H9 (cell line): ENCODE data around the gene CNNM3. TPM values are rescaled to one million over a fixed set of nuclear protein-coding genes. Genes with fewer than 3 reads are reported as not detected.

Experiments used
- DNase-seq: peaks from one replicate; pipeline ENCODE4 v3.0.0-alpha.2; 2017
- H2AFZ ChIP-seq: one replicate; pipeline ENCODE4 v1.6.1; 2013; ENCODE audit warnings: mild to moderate bottlenecking, low read length, control low read depth, moderate library complexity
- H2AK5ac ChIP-seq: 2 replicates; pipeline ENCODE4 v1.6.1; 2013; ENCODE audit warnings: low read length, control low read depth, mixed read lengths; ENCODE audit not compliant: insufficient read length
- H2BK120ac ChIP-seq: one replicate; pipeline ENCODE4 v1.6.1; 2013; ENCODE audit warnings: low read depth, mild to moderate bottlenecking, low read length, control low read depth, inconsistent platforms; ENCODE audit not compliant: poor library complexity, severe bottlenecking
- H2BK12ac ChIP-seq: 2 replicates; pipeline ENCODE4 v1.6.1; 2013; ENCODE audit warnings: low read length, control low read depth, mixed read lengths, low read depth; ENCODE audit not compliant: insufficient read length
- H2BK15ac ChIP-seq: 2 replicates; pipeline ENCODE4 v1.6.1; 2013; ENCODE audit warnings: low read depth, low read length, control low read depth
- H2BK20ac ChIP-seq: one replicate; pipeline ENCODE4 v1.6.1; 2013; ENCODE audit warnings: low read depth, mild to moderate bottlenecking, low read length, control low read depth, inconsistent platforms; ENCODE audit not compliant: poor library complexity, severe bottlenecking
- H2BK5ac ChIP-seq: 2 replicates; pipeline ENCODE4 v1.6.1; 2013; ENCODE audit warnings: low read length, control low read depth, mixed read lengths; ENCODE audit not compliant: insufficient read length
- H3K14ac ChIP-seq: 2 replicates; pipeline ENCODE4 v1.6.1; 2013; ENCODE audit warnings: low read length, control low read depth; ENCODE audit not compliant: insufficient read depth
- H3K18ac ChIP-seq: 2 replicates; pipeline ENCODE4 v1.6.1; 2013; ENCODE audit warnings: low read depth, mild to moderate bottlenecking, mixed read lengths, low read length, control low read depth; ENCODE audit not compliant: insufficient read length
- H3K23ac ChIP-seq: 2 replicates; pipeline ENCODE4 v1.6.1; 2013; ENCODE audit warnings: low read length, control low read depth, mixed read lengths, low read depth; ENCODE audit not compliant: insufficient read length
- H3K23me2 ChIP-seq: 2 replicates; pipeline ENCODE4 v1.6.1; 2013; ENCODE audit warnings: low read depth, mild to moderate bottlenecking, mixed read lengths, low read length, control low read depth; ENCODE audit not compliant: insufficient read length, poor library complexity, severe bottlenecking
- H3K27ac ChIP-seq: 2 replicates; pipeline ENCODE4 v1.5.1; 2013; ENCODE audit warnings: low read length, control low read depth, mixed read lengths, low read depth; ENCODE audit not compliant: insufficient read length
- H3K27me3 ChIP-seq: 2 replicates; pipeline ENCODE4 v1.6.1; 2013; ENCODE audit warnings: low read length, control low read depth, inconsistent platforms; ENCODE audit not compliant: insufficient read depth
- H3K4ac ChIP-seq: 2 replicates; pipeline ENCODE4 v1.6.1; 2013; ENCODE audit warnings: low read depth, mild to moderate bottlenecking, control low read depth, inconsistent platforms, low read length, moderate library complexity
- H3K4me1 ChIP-seq: 2 replicates; pipeline ENCODE4 v1.6.1; 2013; ENCODE audit warnings: low read length, control low read depth, inconsistent platforms; ENCODE audit not compliant: insufficient read depth
- H3K4me2 ChIP-seq: 2 replicates; pipeline ENCODE4 v1.6.1; 2013; ENCODE audit warnings: low read length, control low read depth, mixed read lengths; ENCODE audit not compliant: insufficient read length, insufficient read depth
- H3K56ac ChIP-seq: 2 replicates; pipeline ENCODE4 v1.6.1; 2013; ENCODE audit warnings: low read depth, mild to moderate bottlenecking, mixed read lengths, low read length, control low read depth; ENCODE audit not compliant: insufficient read length
- H3K79me1 ChIP-seq: 2 replicates; pipeline ENCODE4 v1.6.1; 2013; ENCODE audit warnings: low read depth, mild to moderate bottlenecking, moderate library complexity, low read length, control low read depth, inconsistent platforms; ENCODE audit not compliant: insufficient read depth, poor library complexity, severe bottlenecking
- H3K79me2 ChIP-seq: 2 replicates; pipeline ENCODE4 v1.6.1; 2013; ENCODE audit warnings: low read length, control low read depth, inconsistent platforms; ENCODE audit not compliant: insufficient read depth
- H3K9ac ChIP-seq: 2 replicates; pipeline ENCODE4 v1.6.1; 2013; ENCODE audit warnings: low read length, control low read depth, mixed read lengths; ENCODE audit not compliant: insufficient read length; ENCODE audit errors: extremely low read depth
- H3K9me3 ChIP-seq: one replicate; pipeline ENCODE4 v1.6.1; 2013; ENCODE audit warnings: low read depth, low read length, inconsistent platforms; ENCODE audit not compliant: control insufficient read depth
- H3T11ph ChIP-seq: one replicate; pipeline ENCODE4 v1.6.1; 2013; ENCODE audit warnings: mild to moderate bottlenecking, low read length, control low read depth, inconsistent platforms
- H4K20me1 ChIP-seq: one replicate; pipeline ENCODE4 v1.6.1; 2013; ENCODE audit not compliant: control insufficient read depth, insufficient read length, insufficient read depth
- H4K5ac ChIP-seq: 2 replicates; pipeline ENCODE4 v1.6.1; 2013; ENCODE audit warnings: low read depth, mild to moderate bottlenecking, mixed read lengths, low read length, control low read depth; ENCODE audit not compliant: insufficient read length
- H4K8ac ChIP-seq: replicated peaks from 2 replicates; pipeline ENCODE4 v1.6.1; 2013; ENCODE audit warnings: low read length, control low read depth, mixed read lengths, low read depth; ENCODE audit not compliant: insufficient read length
- H4K91ac ChIP-seq: 2 replicates; pipeline ENCODE4 v1.6.1; 2013; ENCODE audit warnings: low read depth, mild to moderate bottlenecking, moderate library complexity, mixed read lengths, low read length, control low read depth; ENCODE audit not compliant: insufficient read length
- H3K27ac Mint-ChIP-seq, 3 experiments: 2 replicates in 2 of 3; 3 replicates in 1 of 3; pipeline ENCODE4 v1.8.0; 2020 to 2021; ENCODE audit warnings: mixed read lengths in 3 of 3, mild to moderate bottlenecking in 1 of 3, moderate library complexity in 1 of 3
- H3K27me3 Mint-ChIP-seq: 2 replicates; pipeline ENCODE4 v1.8.0; 2021; ENCODE audit warnings: low read depth, mild to moderate bottlenecking, moderate library complexity, mixed read lengths
- H3K36me3 Mint-ChIP-seq, 3 experiments: 2 replicates in 2 of 3; 3 replicates in 1 of 3; pipeline ENCODE4 v1.8.0; 2020 to 2021; ENCODE audit warnings: low read depth in 3 of 3, mixed read lengths in 3 of 3; ENCODE audit not compliant: insufficient read depth in 1 of 3
- H3K4me1 Mint-ChIP-seq, 2 experiments: 2 replicates each; pipeline ENCODE4 v1.8.0; 2020; ENCODE audit warnings: mixed read lengths in 2 of 2
- H3K4me3 Mint-ChIP-seq, 2 experiments: 2 replicates in 1 of 2; 3 replicates in 1 of 2; pipeline ENCODE4 v1.8.0; 2020 to 2021; ENCODE audit warnings: mild to moderate bottlenecking in 2 of 2, mixed read lengths in 2 of 2, moderate library complexity in 1 of 2
- H3K9me3 Mint-ChIP-seq, 2 experiments: 2 replicates in 1 of 2; 3 replicates in 1 of 2; pipeline ENCODE4 v1.8.0; 2020; ENCODE audit warnings: mild to moderate bottlenecking in 2 of 2, mixed read lengths in 2 of 2, moderate library complexity in 1 of 2
- CTCF ChIP-seq: fragments of 200-600 bp; sonication (generic); conservative IDR thresholded peaks from 3 replicates; pipeline ENCODE4 v1.8.0; 2021; ENCODE audit warnings: antibody characterized with exemption, mild to moderate bottlenecking
- WGBS: extraction: QIAGEN DNeasy Blood & Tissue Kit; methylation state at CpG from one replicate; pipeline ENCODE4 v1.1.7; 2013; ENCODE audit warnings: missing lambda C conversion rate, low lambda C conversion rate, mixed read lengths; ENCODE audit not compliant: insufficient read length; ENCODE audit errors: extremely low coverage; 5-methylcytosine and 5-hydroxymethylcytosine counted together
- total RNA-seq: library from RNA; stranded (reverse); gene quantifications from 2 replicates; pipeline ENCODE4 v1.2.1, GENCODE V29; 2021

The CNNM3 gene
- total RNA-seq, 1 experiment from 2014 or later, result 25.0 TPM

DNA sequence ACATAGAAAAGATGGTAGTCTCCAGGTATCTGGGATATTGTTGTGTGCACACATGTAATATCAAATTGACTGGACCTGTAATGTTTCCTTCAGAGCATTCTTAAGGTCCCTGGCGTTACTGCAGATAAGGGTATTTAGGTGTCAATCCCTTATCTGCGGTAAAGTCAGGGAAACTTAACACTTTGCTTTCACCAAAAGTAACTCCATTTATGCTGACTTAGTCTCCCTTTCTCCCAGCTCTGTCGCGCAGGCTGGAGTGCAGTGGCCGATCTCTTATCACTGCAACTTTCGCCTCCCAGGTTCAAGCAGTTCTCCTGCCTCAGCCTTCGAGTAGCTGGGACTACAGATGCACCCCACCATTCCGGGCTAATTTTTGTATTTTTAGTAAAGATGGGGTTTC lies 1.8 kb downstream of the CNNM3 start:
- peaks cover 2% of the 10 kb centered on the region for H3K79me1 ChIP-seq
- H2BK120ac ChIP-seq, result no peak overlapping the region
- no peak overlapping the region for H4K5ac ChIP-seq
- no peaks in the 10 kb centered on the region for H3K9me3 ChIP-seq
- H3K36me3 Mint-ChIP-seq, result peaks cover 16 to 39% (median 36%) of the 10 kb centered on the region in 3 experiments
- H3K4me1 ChIP-seq, result peaks cover 3% of the 10 kb centered on the region; the same call in 1 of the 2 replicates
- H3K14ac ChIP-seq, result no peak overlapping the region
- H3K23me2 ChIP-seq, result peaks cover 7% of the 10 kb centered on the region
- H3K4me3 Mint-ChIP-seq, result peak overlapping the region; percentile 78 to 88
- H3K27ac ChIP-seq, result no peak overlapping the region
- no peak overlapping the region for H2BK12ac ChIP-seq
- TF ChIP-seq CTCF, result no peak
- no peak overlapping the region for H2AK5ac ChIP-seq
- no peak overlapping the region for H4K8ac ChIP-seq
- peaks cover 2% of the 10 kb centered on the region for H4K20me1 ChIP-seq
- WGBS, result no CpG with 5 or more reads among the region's 8 CpGs
- H3K27me3 ChIP-seq, result no peaks in the 10 kb centered on the region
- no peak for DNase-seq
- H3K4me1 Mint-ChIP-seq, result peaks cover 46 to 49% of the 10 kb centered on the region in 2 experiments
- no peak overlapping the region for H4K91ac ChIP-seq
- no peak overlapping the region for H3K4ac ChIP-seq
- H2BK5ac ChIP-seq, result no peak overlapping the region
- H3T11ph ChIP-seq, result no peak overlapping the region
- H3K23ac ChIP-seq, result no peak overlapping the region
- H3K27me3 Mint-ChIP-seq, result peaks cover 1% of the 10 kb centered on the region; the same call in 1 of the 2 replicates
- no peak overlapping the region for H3K27ac Mint-ChIP-seq
- peak overlapping the region; percentile 85 for H3K4me2 ChIP-seq
- H2BK15ac ChIP-seq, result no peak overlapping the region
- H3K79me2 ChIP-seq, result peaks cover 4% of the 10 kb centered on the region; the same call in 1 of the 2 replicates
- H3K9ac ChIP-seq, result no peak overlapping the region
- no peak overlapping the region for H3K18ac ChIP-seq
- H2BK20ac ChIP-seq, result no peak overlapping the region
- no peak overlapping the region for H3K56ac ChIP-seq
- no peak overlapping the region for H2AFZ ChIP-seq
- no peaks in the 10 kb centered on the region; a peak in 1 of 5 replicates for H3K9me3 Mint-ChIP-seq
